SK-N-SH (cell line): ENCODE data around the gene RPL5. TPM values are rescaled to one million over a fixed set of nuclear protein-coding genes. Genes with fewer than 3 reads are reported as not detected.

Source experiments
- CTCF ChIA-PET: fragments of 300-600, 350-600 bp; formaldehyde crosslinking; extraction: SDS; loops from one replicate; lab custom pipeline; 2021; lab: Yijun Ruan, JAX
- POLR2A ChIA-PET: fragments of 350-600 bp; sonication (Branson Sonifier 250); formaldehyde crosslinking; extraction: SDS; loops from one replicate; lab custom pipeline; 2020; ENCODE audit warnings: antibody characterized with exemption, inconsistent platforms; lab: Yijun Ruan, JAX
- DNase-seq: peaks from one replicate; pipeline ENCODE4 v3.0.0; 2012
- H2AFZ ChIP-seq: fragments of 200-600 bp; sonication (generic); 2 replicates; pipeline ENCODE4 v1.8.1; 2016; ENCODE audit warnings: antibody characterized with exemption, mild to moderate bottlenecking, low read depth
- H3F3A ChIP-seq: fragments of 200-600 bp; sonication (generic); replicated peaks from 2 replicates; pipeline ENCODE3; 2016; ENCODE audit warnings: antibody characterized with exemption, mild to moderate bottlenecking; ENCODE audit not compliant: insufficient read depth
- H3K27ac ChIP-seq, 2 experiments: fragments of 200-500 bp in 1 of 2; fragments of 200-600 bp in 1 of 2; sonication (Bioruptor generic) in 1 of 2; sonication (generic), shearing (Covaris generic) in 1 of 2; 2 replicates each; pipeline versions ENCODE4 v1.5.1 to v1.6.1; 2014 to 2016; ENCODE audit warnings: low read depth in 2 of 2, inconsistent platforms in 1 of 2, low read length in 1 of 2, mild to moderate bottlenecking in 1 of 2, mixed read lengths in 1 of 2
- H3K27me3 ChIP-seq: fragments of 200-600 bp; sonication (generic), shearing (Covaris generic); 2 replicates; pipeline ENCODE4 v1.6.1; 2016; ENCODE audit warnings: mixed run types; ENCODE audit not compliant: insufficient read depth
- H3K36me3 ChIP-seq, 2 experiments: fragments of 200-500 bp in 1 of 2; fragments of 200-600 bp in 1 of 2; sonication (Bioruptor generic) in 1 of 2; sonication (generic) in 1 of 2; replicated peaks in 1 of 2; 2 replicates each; pipeline versions ENCODE3 to v1.5.1; 2014 to 2016; ENCODE audit warnings: low read length in 1 of 2, mild to moderate bottlenecking in 1 of 2; ENCODE audit not compliant: insufficient read depth in 2 of 2, control insufficient read depth in 1 of 2
- H3K4me1 ChIP-seq, 2 experiments: fragments of 200-500 bp in 1 of 2; fragments of 200-600 bp in 1 of 2; sonication (Bioruptor generic) in 1 of 2; sonication (generic), shearing (Covaris generic) in 1 of 2; 2 replicates each; pipeline versions ENCODE4 v1.5.1 to v1.6.1; 2014 to 2016; ENCODE audit warnings: low read depth in 1 of 2, low read length in 1 of 2, mixed run types in 1 of 2; ENCODE audit not compliant: insufficient read depth in 2 of 2, control insufficient read depth in 1 of 2
- H3K4me2 ChIP-seq: fragments of 200-600 bp; sonication (generic), shearing (Covaris generic); 2 replicates; pipeline ENCODE4 v1.6.1; 2017; ENCODE audit warnings: mixed run types
- H3K4me3 ChIP-seq, 2 experiments: fragments of 200-500 bp in 1 of 2; fragments of 200-600 bp in 1 of 2; sonication (Bioruptor generic) in 1 of 2; sonication (generic), shearing (Covaris generic) in 1 of 2; 2 replicates each; pipeline versions ENCODE4 v1.5.1 to v1.8.1; 2014 to 2016; ENCODE audit warnings: low read depth in 2 of 2, inconsistent platforms in 1 of 2, low read length in 1 of 2, mild to moderate bottlenecking in 1 of 2, mixed read lengths in 1 of 2, moderate library complexity in 1 of 2
- H3K79me2 ChIP-seq: fragments of 200-600 bp; sonication (generic); 2 replicates; pipeline ENCODE4 v1.8.1; 2017; ENCODE audit warnings: mild to moderate bottlenecking; ENCODE audit not compliant: insufficient read depth
- H3K9ac ChIP-seq: fragments of 200-600 bp; sonication (generic); 2 replicates; pipeline ENCODE4 v1.6.1; 2017; ENCODE audit warnings: mixed run types
- H3K9me2 ChIP-seq: fragments of 200-600 bp; sonication (generic); 2 replicates; pipeline ENCODE4 v1.6.1; 2017; ENCODE audit warnings: mixed run types
- H3K9me3 ChIP-seq: fragments of 200-600 bp; sonication (generic); 2 replicates; pipeline ENCODE4 v1.6.1; 2017; ENCODE audit warnings: mixed run types, mild to moderate bottlenecking, moderate library complexity
- H4K20me1 ChIP-seq: fragments of 200-600 bp; sonication (generic); 2 replicates; pipeline ENCODE4 v1.6.1; 2017; ENCODE audit warnings: mild to moderate bottlenecking, mixed run types; ENCODE audit not compliant: insufficient read depth
- ELF1 ChIP-seq: IDR thresholded peaks from 2 replicates; pipeline ENCODE4 v1.4.0; 2012
- EP300 ChIP-seq, 2 experiments: IDR thresholded peaks; 2 replicates each; pipeline versions ENCODE4 v1.4.0 to v1.6.1; 2012; ENCODE audit warnings: borderline replicate concordance in 1 of 2, low read depth in 1 of 2, low read length in 1 of 2
- EZH2phosphoT487 ChIP-seq: fragments of 200-600 bp; sonication (generic); IDR thresholded peaks from 2 replicates; pipeline ENCODE4 v1.6.1; 2017; ENCODE audit warnings: low read depth, mixed run types, mild to moderate bottlenecking, antibody characterized with exemption, moderate library complexity, borderline replicate concordance
- FOXM1 ChIP-seq: IDR thresholded peaks from 2 replicates; pipeline ENCODE4 v1.4.0; 2012; ENCODE audit warnings: low read depth, mild to moderate bottlenecking
- GATA2 ChIP-seq: sonication (generic); formaldehyde crosslinking; IDR thresholded peaks from 2 replicates; pipeline ENCODE4 v1.5.0; 2020; ENCODE audit warnings: mild to moderate bottlenecking, missing genetic modification reagents
- MAX ChIP-seq: IDR thresholded peaks from 2 replicates; pipeline ENCODE4 v1.4.0; 2012; ENCODE audit warnings: low read depth
- MXI1 ChIP-seq: IDR thresholded peaks from 2 replicates; pipeline ENCODE4 v1.6.1; 2012; ENCODE audit warnings: mild to moderate bottlenecking, low read depth, low read length, improper control_type of control experiment
- NFIC ChIP-seq: IDR thresholded peaks from 2 replicates; pipeline ENCODE4 v1.4.0; 2012; ENCODE audit warnings: borderline replicate concordance
- POLR2AphosphoS5 ChIP-seq: IDR thresholded peaks from 2 replicates; pipeline ENCODE4 v1.6.1; 2012; ENCODE audit warnings: low read depth, low read length
- RAD21 ChIP-seq: IDR thresholded peaks from 2 replicates; pipeline ENCODE4 v1.6.1; 2012; ENCODE audit warnings: mild to moderate bottlenecking, low read length
- REST ChIP-seq: IDR thresholded peaks from 2 replicates; pipeline ENCODE4 v1.6.1; 2012; ENCODE audit warnings: mild to moderate bottlenecking, low read depth, low read length, moderate library complexity
- RFX5 ChIP-seq: IDR thresholded peaks from 2 replicates; pipeline ENCODE4 v1.6.1; 2012; ENCODE audit warnings: mild to moderate bottlenecking, improper control_type of control experiment, low read length
- SIN3A ChIP-seq: IDR thresholded peaks from 2 replicates; pipeline ENCODE4 v1.6.1; 2012; ENCODE audit warnings: low read depth, mild to moderate bottlenecking, low read length, moderate library complexity, borderline replicate concordance
- TAF1 ChIP-seq: IDR thresholded peaks from 2 replicates; pipeline ENCODE4 v1.6.1; 2012; ENCODE audit warnings: low read depth, mild to moderate bottlenecking, low read length, moderate library complexity, borderline replicate concordance
- TCF12 ChIP-seq: IDR thresholded peaks from 2 replicates; pipeline ENCODE4 v1.4.0; 2012
- TEAD4 ChIP-seq: IDR thresholded peaks from 2 replicates; pipeline ENCODE4 v1.4.0; 2012; ENCODE audit warnings: mild to moderate bottlenecking, borderline replicate concordance; ENCODE audit not compliant: insufficient read depth
- YY1 ChIP-seq: IDR thresholded peaks from 2 replicates; pipeline ENCODE4 v1.4.0; 2012; ENCODE audit warnings: low read depth, mild to moderate bottlenecking
- polyA plus RNA-seq, 3 experiments: library from polyadenylated mRNA; depleted of rRNA; stranded (reverse); fragments of >200 nt; gene quantifications; 2 replicates each; pipeline ENCODE4 v1.2.3, GENCODE V29; 2012

Gene RPL5
- polyA plus RNA-seq, 1 of the 3 experiments (the other 2 are of a cell fraction), result 1,489 TPM

- Histone ChIP-seq H3K4me2 (no peak overlapping the region), H3K9ac (no peak overlapping the region), H3K27ac (no peak overlapping the region), H3K36me3 (no peaks in the 10 kb centered on the region), H3K79me2 (no peaks in the 10 kb centered on the region), H3K9me3 (no peaks in the 10 kb centered on the region), H2AFZ (no peak overlapping the region), H3K9me2 (no peaks in the 10 kb centered on the region), H3K4me3 (no peak overlapping the region), H3K27me3 (no peaks in the 10 kb centered on the region), H3K4me1 (peaks cover 0 to 1% of the 10 kb centered on the region in 2 experiments; a peak in 1 of 4 replicates), H3F3A (no peaks in the 10 kb centered on the region), H4K20me1 (no peaks in the 10 kb centered on the region)
- DNase-seq, result no peak
- TF ChIP-seq SIN3A (no peak), FOXM1 (no peak), RAD21 (no peak), POLR2AphosphoS5 (no peak), RFX5 (no peak), TEAD4 (no peak), EP300 (IDR thresholded peaks at IDR 0.05; ENCODE audit: borderline replicate concordance in 1 of 2, low read depth in 1 of 2, low read length in 1 of 2) (no peak), EZH2phosphoT487 (no peak), TCF12 (no peak), ELF1 (no peak), MAX (no peak), YY1 (no peak), GATA2 (CRISPR knock-in tag) (no peak), REST (no peak), NFIC (no peak), TAF1 (no peak), MXI1 (no peak)
- POLR2A ChIA-PET, result no interaction called here
- CTCF ChIA-PET, result interaction anchor here (1.1 to 10.1 kb wide), 3 partner anchors 93 to 130 kb away, joined by 4 to 66 read pairs (median 20); partner anchors contain the start of gene DIPK1A
These were observed 32.3 kb downstream of the RPL5 start for GRCh38 chr1:92864131-92864530.
